HEK293 (cell line): ENCODE results near the gene MORN1.

ENCODE experiments used
- AEBP2 ChIP-seq: fragments of 450-650 bp; formaldehyde crosslinking; IDR thresholded peaks from 2 replicates; pipeline ENCODE4 v1.5.1; 2016; ENCODE audit warnings: missing biosample characterization, missing genetic modification characterization, borderline replicate concordance
- BCL11B ChIP-seq: fragments of 450-650 bp; formaldehyde crosslinking; IDR thresholded peaks from 2 replicates; pipeline ENCODE4 v1.5.1; 2016; ENCODE audit warnings: low read depth, missing biosample characterization, missing genetic modification characterization
- CTCF ChIP-seq: fragments of 450-650 bp; formaldehyde crosslinking; IDR thresholded peaks from 2 replicates; pipeline ENCODE4 v1.5.1; 2016; ENCODE audit warnings: missing biosample characterization, missing genetic modification characterization
- ZBTB49 ChIP-seq: fragments of 450-650 bp; formaldehyde crosslinking; IDR thresholded peaks from 2 replicates; pipeline ENCODE4 v1.5.1; 2016; ENCODE audit warnings: missing biosample characterization, missing genetic modification characterization, low read depth
- ZEB2 ChIP-seq: fragments of 450-650 bp; formaldehyde crosslinking; IDR thresholded peaks from 2 replicates; pipeline ENCODE4 v1.5.1; 2016; ENCODE audit warnings: missing biosample characterization, missing genetic modification characterization
- ZNF133 ChIP-seq: fragments of 450-650 bp; formaldehyde crosslinking; IDR thresholded peaks from 2 replicates; pipeline ENCODE4 v1.5.1; 2016; ENCODE audit warnings: missing biosample characterization, missing genetic modification characterization
- ZNF19 ChIP-seq: fragments of 450-650 bp; formaldehyde crosslinking; IDR thresholded peaks from 2 replicates; pipeline ENCODE4; 2016; ENCODE audit warnings: missing biosample characterization, missing genetic modification characterization, low read depth
- ZNF302 ChIP-seq: fragments of 450-650 bp; formaldehyde crosslinking; IDR thresholded peaks from 2 replicates; pipeline ENCODE4 v1.5.1; 2016; ENCODE audit warnings: missing biosample characterization, missing genetic modification characterization, low read depth

GRCh38 chr1:2398871-2399270, 7.5 kb upstream of the MORN1 start:
- TF ChIP-seq CTCF (tag by site-specific recombination): no peak
- TF ChIP-seq AEBP2 (tag by site-specific recombination): no peak
- TF ChIP-seq ZBTB49: no peak
- TF ChIP-seq ZNF133 (tag by site-specific recombination): no peak
- TF ChIP-seq ZNF19 (tag by site-specific recombination): no peak
- no peak for TF ChIP-seq ZNF302
- TF ChIP-seq BCL11B (tag by site-specific recombination): no peak
- no peak for TF ChIP-seq ZEB2 (tag by site-specific recombination)
